NCI-H526 treated with DMSO at 0.1 percent for 48 hours (cell line): Measurements from ENCODE around the gene LDLRAD1.
A peak's percentile ranks its signal among the peaks of the same experiment; 100 is the strongest.
"Not testable (repeated sequence)": the region's sequence is repeated elsewhere in the genome, so short reads cannot be mapped to it uniquely, and the experiment has no call there.

Experiments
- DNase-seq: peaks from one replicate; lab custom pipeline; 2025; lab: John Stamatoyannopoulos, UW

The LDLRAD1 gene

DNA sequence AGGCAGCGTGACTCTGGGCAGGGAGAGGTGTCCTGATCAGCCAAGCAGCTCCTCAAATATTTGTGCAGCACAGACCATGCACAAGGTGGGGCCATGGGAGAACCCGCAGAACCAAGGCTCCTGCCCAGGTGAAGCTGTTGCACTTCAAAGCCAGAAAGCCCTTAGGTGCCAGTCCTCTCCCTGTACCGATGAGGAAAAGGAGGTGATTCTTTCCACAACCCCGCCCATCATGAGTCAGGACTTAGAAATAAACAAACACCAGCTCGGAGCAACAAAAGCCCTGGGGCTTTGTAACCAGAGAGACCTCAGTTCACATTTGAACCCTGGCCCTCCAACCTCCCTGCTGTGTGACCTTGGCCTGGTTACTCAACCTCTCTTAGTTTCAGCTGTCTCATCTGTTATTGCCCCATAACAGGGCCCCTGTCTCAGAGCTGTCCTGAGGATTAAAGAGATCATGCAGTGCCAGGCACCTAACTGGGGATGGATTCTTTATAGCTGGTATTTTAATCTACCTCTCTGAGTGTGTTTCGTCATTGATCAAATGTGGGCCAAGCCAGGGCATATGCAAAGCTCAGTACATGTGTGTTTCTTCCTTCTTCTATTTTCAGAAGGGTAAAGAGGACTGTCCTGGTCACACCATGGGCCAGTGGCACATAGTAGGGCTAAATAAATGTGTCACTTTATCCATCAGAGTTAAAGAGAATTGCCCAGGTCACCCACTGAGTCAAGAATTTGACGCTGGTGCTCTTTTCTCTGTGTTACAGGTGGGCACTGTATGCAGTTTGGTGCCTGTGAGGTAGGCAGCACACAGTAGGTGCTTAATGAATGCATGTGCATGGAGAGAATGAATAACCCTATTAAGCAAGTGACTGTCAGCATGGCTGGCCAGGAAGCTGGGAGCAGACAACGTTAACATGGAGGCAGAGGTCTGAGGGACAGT lies 1.4 kb downstream of the LDLRAD1 start:
- DNase-seq = peak; percentile 12

- no peak for DNase-seq
Measured at GRCh38 chr1:54014009-54014629, 3.9 kb downstream of the LDLRAD1 start.

GRCh38 chr1:54013393-54014008 lies 4.5 kb downstream of the LDLRAD1 start:
- no peak for DNase-seq

DNA sequence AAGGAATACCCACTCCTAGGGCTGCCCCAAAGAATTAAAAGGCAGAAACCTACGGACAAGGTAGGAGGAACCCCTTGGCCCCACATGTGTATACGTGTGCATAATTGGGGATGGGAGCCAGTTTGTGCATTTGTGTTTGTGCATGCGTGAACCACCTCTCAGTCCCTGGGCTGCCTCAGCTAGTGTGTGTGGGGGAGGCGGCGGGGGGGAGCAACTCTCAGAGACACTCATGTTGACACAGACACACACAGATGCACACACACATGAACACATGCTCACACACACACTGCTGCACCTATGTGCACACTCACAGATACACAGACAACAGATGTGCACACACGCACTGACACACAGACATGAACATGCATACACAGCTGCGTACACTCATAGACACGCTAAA lies 5.1 kb downstream of the LDLRAD1 start:
- DNase-seq = no peak

- DNase-seq = no peak
Measured at GRCh38 chr1:54012008-54012325, 6.0 kb downstream of the LDLRAD1 start.

DNA sequence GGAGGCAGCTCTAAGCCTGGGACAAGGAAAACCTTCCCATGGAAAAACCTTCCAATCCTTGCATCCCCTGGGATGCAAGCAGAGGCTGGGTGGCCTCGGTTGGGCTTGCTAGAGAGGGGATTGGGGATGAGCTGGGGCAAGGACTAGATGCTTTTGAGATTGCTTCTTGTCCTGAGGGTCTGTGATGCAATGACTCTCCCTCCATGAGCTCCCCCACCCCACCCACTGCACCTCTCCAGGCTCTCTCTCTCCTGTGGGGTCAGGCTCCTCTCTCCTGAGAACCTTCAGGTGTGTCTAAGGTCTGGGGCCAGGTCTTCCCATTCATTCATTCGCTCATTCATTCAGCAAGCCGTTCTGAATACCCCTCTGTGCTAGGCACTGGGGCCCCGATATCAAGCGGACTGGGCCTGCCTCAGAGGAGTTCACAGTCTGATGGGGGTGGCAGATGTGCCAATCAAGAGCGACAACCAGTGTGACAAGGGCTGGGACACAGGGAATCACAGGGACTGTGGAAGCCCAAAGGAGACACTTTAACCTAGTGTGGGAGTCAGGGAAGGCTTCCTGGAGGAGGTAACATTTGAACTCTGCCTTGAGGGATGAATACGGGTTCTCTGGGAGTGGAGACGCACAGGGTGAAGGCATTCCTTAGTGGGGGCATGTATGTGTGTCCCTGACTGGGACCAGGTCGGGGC lies 6.5 kb downstream of the LDLRAD1 start:
- no peak for DNase-seq

GRCh38 chr1:54010415-54011117 lies 7.4 kb downstream of the LDLRAD1 start:
- no peak for DNase-seq

GRCh38 chr1:54009406-54009805 lies 8.6 kb downstream of the LDLRAD1 start:
- DNase-seq = no peak

GRCh38 chr1:54008876-54009275 lies 9.1 kb downstream of the LDLRAD1 start:
- no peak for DNase-seq

DNA sequence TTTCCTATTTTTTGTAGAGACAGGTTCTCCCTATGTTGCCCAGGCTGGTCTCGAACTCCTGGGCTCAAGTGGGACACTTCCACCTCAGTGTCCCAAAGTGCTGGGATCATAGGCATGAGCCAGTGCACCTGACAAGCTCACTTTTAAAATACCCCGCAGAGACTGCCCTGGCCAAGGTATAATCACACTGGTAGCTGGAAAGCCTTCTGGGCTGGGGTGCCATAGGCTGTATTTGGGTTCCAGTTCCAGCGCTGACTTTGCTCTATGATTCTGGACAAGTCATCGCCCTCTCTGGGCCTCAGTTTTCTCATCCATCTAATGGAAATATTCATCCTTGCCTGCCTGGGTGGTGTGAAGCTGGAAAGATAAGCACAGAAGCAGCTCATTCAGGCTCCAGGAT lies 10.4 kb downstream of the LDLRAD1 start:
- no peak for DNase-seq

- no peak for DNase-seq
Measured at GRCh38 chr1:54006508-54006907, 11.5 kb downstream of the LDLRAD1 start.

GRCh38 chr1:54004481-54005049 lies 13.4 kb downstream of the LDLRAD1 start:
- DNase-seq = no peak

DNA sequence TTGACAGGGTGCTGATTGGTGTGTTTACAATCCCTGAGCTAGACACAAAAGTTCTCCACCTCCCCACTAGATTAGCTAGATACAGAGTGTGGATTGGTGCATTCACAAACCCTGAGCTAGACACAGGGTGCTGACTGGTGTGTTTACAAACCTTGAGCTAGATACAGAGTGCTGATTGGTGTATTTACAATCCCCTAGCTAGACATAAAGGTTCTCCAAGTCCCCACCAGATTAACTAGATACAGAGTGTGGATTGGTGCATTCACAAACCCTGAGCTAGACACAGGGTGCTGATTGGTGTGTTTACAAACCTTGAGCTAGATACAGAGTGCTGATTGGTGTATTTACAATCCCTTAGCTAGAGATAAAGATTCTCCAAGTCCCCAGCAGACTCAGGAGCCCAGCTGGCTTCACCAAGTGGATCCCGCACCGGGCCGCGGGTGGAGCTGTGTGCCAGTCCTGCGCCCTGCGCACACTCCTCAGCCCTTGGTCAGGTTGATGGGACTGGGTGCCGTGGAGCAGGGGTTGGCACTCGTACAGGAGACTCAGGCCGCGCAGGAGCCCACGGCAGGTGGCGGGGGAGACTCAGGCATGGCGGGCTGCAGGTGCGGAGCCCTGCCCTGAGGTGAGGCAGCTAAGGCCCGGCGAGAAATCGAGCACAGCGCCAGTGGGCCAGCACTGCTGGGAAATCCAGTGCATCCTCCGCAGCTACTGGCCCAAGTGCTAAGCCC lies 14.1 kb downstream of the LDLRAD1 start:
- DNase-seq = not testable (repeated sequence)

GRCh38 chr1:54003249-54003646 lies 14.7 kb downstream of the LDLRAD1 start:
- DNase-seq = no peak

- no peak for DNase-seq
Measured at GRCh38 chr1:54002544-54003248, 15.3 kb downstream of the LDLRAD1 start.

DNA sequence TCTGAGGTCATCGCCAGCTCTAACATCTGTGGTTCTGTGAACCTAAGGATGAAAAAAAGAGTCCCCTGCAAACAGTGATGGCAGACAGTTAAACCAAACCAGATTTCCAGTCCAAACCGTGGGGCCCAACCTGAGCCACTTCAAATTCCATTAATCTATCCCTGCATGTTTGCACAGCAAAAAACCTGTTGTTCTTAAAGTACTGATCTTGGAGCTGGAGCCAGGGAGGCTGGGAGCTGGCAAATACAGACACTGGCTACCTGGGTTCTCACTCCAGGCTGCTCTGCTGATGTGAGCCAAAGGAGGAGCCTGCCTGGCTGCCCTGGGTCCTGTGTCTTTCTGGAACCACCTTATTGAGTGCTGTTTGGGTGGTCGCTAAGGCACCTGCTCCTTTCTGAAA lies 16.4 kb downstream of the LDLRAD1 start:
- DNase-seq = no peak

DNA sequence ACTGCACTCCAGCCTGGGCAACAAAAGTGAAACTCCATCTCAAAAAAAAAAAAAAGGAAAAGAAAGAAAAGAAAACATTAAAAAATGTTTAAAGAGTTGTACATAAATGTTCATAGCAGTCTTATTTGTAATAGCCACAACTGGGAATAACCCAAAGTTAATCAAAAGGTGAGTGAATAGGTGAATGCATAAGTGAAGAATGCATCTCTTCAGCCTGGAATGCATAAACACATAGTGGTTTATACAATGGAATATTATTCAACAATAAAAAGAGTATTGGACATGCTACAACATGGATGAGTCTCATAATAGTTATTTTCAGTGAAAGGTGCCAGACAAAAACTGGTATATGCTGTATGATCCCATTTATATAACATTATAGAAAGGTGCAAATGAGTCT lies 18.1 kb downstream of the LDLRAD1 start:
- no peak for DNase-seq

DNA sequence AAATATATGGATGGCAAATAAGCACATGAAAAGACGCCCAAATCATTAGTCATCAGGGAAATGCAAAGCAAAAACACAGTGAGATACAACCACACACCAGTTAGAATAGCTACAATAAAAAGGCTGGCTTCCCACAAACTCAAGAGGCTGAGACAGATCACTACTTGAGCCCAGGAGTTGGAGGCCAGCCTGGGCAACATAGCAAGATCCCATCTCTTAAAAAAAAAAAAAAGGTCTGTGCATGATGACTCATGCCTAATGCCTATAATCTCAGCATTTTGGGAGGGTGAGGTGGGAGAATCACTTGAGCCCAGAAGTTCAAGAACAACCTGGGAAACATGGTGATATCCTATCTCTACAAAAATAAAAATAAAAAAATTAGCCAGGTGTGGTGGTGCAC lies 19.8 kb downstream of the LDLRAD1 start:
- no peak for DNase-seq

DNA sequence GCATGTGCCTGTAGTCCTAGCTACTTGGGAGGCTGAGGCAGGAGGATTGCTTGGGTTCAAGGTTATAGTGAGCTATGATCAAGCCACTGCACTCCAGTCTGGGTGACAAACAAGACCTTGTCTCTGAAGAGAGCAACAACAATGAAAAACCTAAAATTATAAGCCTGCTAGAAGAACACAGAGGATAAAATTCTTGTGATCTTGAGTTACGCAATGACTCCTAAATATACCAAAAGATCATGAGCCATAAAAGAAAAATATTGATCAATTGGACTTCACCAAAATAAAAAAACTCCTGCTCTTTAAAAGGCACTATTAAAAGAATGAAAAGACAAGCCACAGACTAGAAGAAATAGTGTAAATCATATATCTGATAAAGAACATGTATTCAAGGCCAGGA lies 22.3 kb downstream of the LDLRAD1 start:
- no peak for DNase-seq

GRCh38 chr1:53994516-53994915 lies 23.5 kb downstream of the LDLRAD1 start:
- DNase-seq = not testable (repeated sequence)
